ENCODE results near the gene AACS.
"Not testable (repeated sequence)": the region's sequence is repeated elsewhere in the genome, so short reads cannot be mapped to it uniquely, and the experiment has no call there.

Gene AACS

GRCh38 chr12:125088199-125088598 is 23.0 kb downstream of the AACS start:
- not testable (repeated sequence) for H3K4me3 Mint-ChIP-seq; H3K36me3 Mint-ChIP-seq (ENCODE audit: insufficient read depth); H3K4me1 Mint-ChIP-seq (ENCODE audit: low read depth in 2 of 2); H3K27ac Mint-ChIP-seq; ATAC-seq (replicated peaks); H3K9me3 Mint-ChIP-seq; DNase-seq; H3K27me3 Mint-ChIP-seq

DNA sequence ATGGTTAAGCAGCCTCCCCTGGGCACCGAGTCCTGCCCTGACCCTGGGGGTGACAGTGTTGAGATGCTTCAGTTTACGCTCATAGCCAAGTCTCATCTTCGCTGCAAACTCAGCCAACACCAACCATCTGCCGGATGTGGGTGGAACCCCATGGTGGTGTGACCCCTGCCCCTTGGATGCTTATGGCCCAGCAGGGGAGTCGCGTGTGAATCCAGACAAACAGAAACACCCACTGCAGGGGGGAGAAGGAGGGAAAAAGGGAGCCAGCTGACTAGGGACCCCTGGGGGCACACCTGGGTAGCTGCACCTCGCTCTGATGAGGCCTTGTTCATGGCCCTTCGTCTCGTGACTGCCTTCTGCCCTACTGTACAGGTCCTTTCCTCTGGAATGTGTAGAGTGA is 23.8 kb downstream of the AACS start:
- H3K9me3 Mint-ChIP-seq = no peaks in the 10 kb centered on the region
- H3K4me3 Mint-ChIP-seq = no peak overlapping the region
- no peak overlapping the region for H3K27ac Mint-ChIP-seq
- ATAC-seq (replicated peaks) (no peak), DNase-seq (no peak)
- no peaks in the 10 kb centered on the region for H3K4me1 Mint-ChIP-seq (ENCODE audit: low read depth in 2 of 2)
- H3K36me3 Mint-ChIP-seq (ENCODE audit: insufficient read depth) = peaks cover 9% of the 10 kb centered on the region
- H3K27me3 Mint-ChIP-seq = no peaks in the 10 kb centered on the region

- no peak overlapping the region for H3K27ac Mint-ChIP-seq
- DNase-seq (no peak), ATAC-seq (replicated peaks) (no peak)
- H3K4me1 Mint-ChIP-seq (ENCODE audit: low read depth in 2 of 2) = no peaks in the 10 kb centered on the region
- no peak overlapping the region for H3K4me3 Mint-ChIP-seq
- H3K36me3 Mint-ChIP-seq (ENCODE audit: insufficient read depth) = peaks cover 5% of the 10 kb centered on the region
- no peaks in the 10 kb centered on the region for H3K27me3 Mint-ChIP-seq
- H3K9me3 Mint-ChIP-seq = no peaks in the 10 kb centered on the region
Observed at GRCh38 chr12:125089626-125090025, 24.4 kb downstream of the AACS start.

GRCh38 chr12:125090437-125090836 is 25.2 kb downstream of the AACS start:
- Mint-ChIP-seq H3K36me3 (ENCODE audit: insufficient read depth) (peaks cover 2% of the 10 kb centered on the region), H3K27me3 (no peaks in the 10 kb centered on the region), H3K4me1 (ENCODE audit: low read depth in 2 of 2) (no peaks in the 10 kb centered on the region), H3K9me3 (no peaks in the 10 kb centered on the region), H3K27ac (no peak overlapping the region), H3K4me3 (no peak overlapping the region)
- DNase-seq = no peak
- no peak for ATAC-seq (replicated peaks)

DNA sequence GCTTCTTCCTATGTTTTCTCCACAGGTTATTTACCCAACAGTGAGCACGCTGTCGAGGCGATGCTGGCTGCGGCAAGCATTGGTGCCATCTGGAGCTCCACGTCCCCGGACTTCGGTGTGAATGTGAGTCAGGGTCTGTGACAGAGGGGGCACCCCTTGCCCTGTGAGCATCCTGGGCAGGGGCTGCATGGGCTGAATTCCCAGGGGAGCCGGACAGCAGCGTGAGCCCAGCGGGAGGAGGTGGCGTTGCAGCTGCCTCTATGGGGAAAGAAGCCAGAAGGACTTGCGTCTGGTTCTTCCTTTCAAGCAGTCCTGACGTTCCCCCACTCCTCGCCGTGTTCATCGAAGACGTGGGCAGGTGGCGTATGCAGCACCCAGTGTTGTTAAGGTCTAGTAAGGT is 26.2 kb downstream of the AACS start:
- DNase-seq = no peak
- Mint-ChIP-seq H3K4me1 (ENCODE audit: low read depth in 2 of 2) (peaks cover 0 to 2% of the 10 kb centered on the region in 2 donors), H3K27ac (no peak overlapping the region), H3K4me3 (no peak overlapping the region), H3K9me3 (no peaks in the 10 kb centered on the region), H3K27me3 (no peaks in the 10 kb centered on the region), H3K36me3 (ENCODE audit: insufficient read depth) (no peaks in the 10 kb centered on the region)
- no peak for ATAC-seq (replicated peaks)

GRCh38 chr12:125092108-125092871 is 27.1 kb downstream of the AACS start:
- H3K27me3 Mint-ChIP-seq = no peaks in the 10 kb centered on the region

DNA sequence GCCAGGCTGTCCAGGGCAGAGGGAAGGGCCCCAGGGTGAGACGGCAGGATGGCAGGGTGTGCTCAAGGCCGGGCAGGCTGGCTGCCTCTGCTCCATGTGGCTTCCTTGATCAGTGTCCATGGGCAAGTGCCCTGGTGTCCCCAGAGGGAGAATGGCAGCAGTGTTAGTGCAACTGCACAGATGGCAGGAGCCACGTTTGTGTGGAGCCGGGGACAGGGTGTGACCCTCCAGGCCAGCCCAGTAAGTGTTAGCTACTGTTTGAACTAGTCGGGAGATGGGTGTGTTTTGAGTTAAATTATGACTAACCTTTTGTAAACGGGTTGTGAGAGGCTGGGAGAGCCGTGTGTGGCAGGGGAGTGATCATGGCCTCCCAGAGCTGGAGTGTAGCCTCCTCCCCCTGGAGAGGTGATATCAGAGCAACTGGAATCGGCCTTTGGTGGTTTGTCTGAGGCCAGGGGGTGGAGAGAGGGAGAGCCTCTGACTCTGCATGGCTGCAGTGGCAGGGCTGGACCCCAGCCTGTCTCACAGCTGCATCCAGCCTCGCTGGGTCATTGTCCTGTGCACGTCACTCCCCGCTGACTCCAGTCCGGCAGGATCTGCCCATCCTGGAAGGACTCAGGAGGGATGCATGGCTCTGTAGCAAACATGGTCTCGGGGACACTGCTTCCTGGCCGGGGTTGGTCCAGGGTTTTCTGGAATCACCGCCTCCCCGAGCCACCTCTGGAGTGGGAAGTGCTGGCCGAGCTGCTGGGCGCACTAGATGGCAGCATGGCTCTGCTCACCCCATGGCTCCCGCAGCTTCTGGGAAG is 27.8 kb downstream of the AACS start:
- Mint-ChIP-seq H3K4me3 (no peak overlapping the region), H3K4me1 (ENCODE audit: low read depth in 2 of 2) (peaks cover 0 to 3% of the 10 kb centered on the region in 2 donors), H3K27me3 (no peaks in the 10 kb centered on the region), H3K9me3 (no peaks in the 10 kb centered on the region), H3K36me3 (ENCODE audit: insufficient read depth) (no peaks in the 10 kb centered on the region), H3K27ac (no peak overlapping the region)
- ATAC-seq (replicated peaks) = no peak
- DNase-seq = no peak

More at GRCh38 chr12:125092108-125092871, 27.1 kb downstream of the AACS start:
- no peak overlapping the region for H3K4me3 Mint-ChIP-seq
- H3K4me1 Mint-ChIP-seq (ENCODE audit: low read depth in 2 of 2) = peaks cover 0 to 2% of the 10 kb centered on the region in 2 donors
- no peaks in the 10 kb centered on the region for H3K36me3 Mint-ChIP-seq (ENCODE audit: insufficient read depth)
- ATAC-seq (replicated peaks) (no peak), DNase-seq (no peak)
- no peaks in the 10 kb centered on the region for H3K9me3 Mint-ChIP-seq
- H3K27ac Mint-ChIP-seq = no peak overlapping the region

GRCh38 chr12:125093681-125094330 is 28.6 kb downstream of the AACS start:
- no peaks in the 10 kb centered on the region for H3K36me3 Mint-ChIP-seq (ENCODE audit: insufficient read depth)
- H3K27ac Mint-ChIP-seq = no peak overlapping the region
- no peak for DNase-seq
- H3K4me3 Mint-ChIP-seq = no peak overlapping the region
- no peak for ATAC-seq (replicated peaks)
- peaks cover 2 to 3% of the 10 kb centered on the region in 2 donors for H3K4me1 Mint-ChIP-seq (ENCODE audit: low read depth in 2 of 2)
- H3K27me3 Mint-ChIP-seq = no peaks in the 10 kb centered on the region
- H3K9me3 Mint-ChIP-seq = no peaks in the 10 kb centered on the region

- H3K4me1 Mint-ChIP-seq (ENCODE audit: low read depth in 2 of 2) = peaks cover 3 to 9% of the 10 kb centered on the region in 2 donors
- H3K27ac Mint-ChIP-seq = no peak overlapping the region
- H3K9me3 Mint-ChIP-seq = no peaks in the 10 kb centered on the region
- no peak for DNase-seq
- no peak overlapping the region for H3K4me3 Mint-ChIP-seq
- no peak for ATAC-seq (replicated peaks)
- no peaks in the 10 kb centered on the region for H3K27me3 Mint-ChIP-seq
- no peaks in the 10 kb centered on the region for H3K36me3 Mint-ChIP-seq (ENCODE audit: insufficient read depth)
Observed at GRCh38 chr12:125096894-125097293, 31.7 kb downstream of the AACS start.

- no peaks in the 10 kb centered on the region for H3K9me3 Mint-ChIP-seq
- no peak overlapping the region for H3K27ac Mint-ChIP-seq
- ATAC-seq (replicated peaks) (no peak), DNase-seq (no peak)
- no peaks in the 10 kb centered on the region for H3K36me3 Mint-ChIP-seq (ENCODE audit: insufficient read depth)
- peaks cover 3 to 9% of the 10 kb centered on the region in 2 donors for H3K4me1 Mint-ChIP-seq (ENCODE audit: low read depth in 2 of 2)
- no peaks in the 10 kb centered on the region for H3K27me3 Mint-ChIP-seq
- no peak overlapping the region for H3K4me3 Mint-ChIP-seq
Observed at GRCh38 chr12:125097427-125097826, 32.2 kb downstream of the AACS start.

DNA sequence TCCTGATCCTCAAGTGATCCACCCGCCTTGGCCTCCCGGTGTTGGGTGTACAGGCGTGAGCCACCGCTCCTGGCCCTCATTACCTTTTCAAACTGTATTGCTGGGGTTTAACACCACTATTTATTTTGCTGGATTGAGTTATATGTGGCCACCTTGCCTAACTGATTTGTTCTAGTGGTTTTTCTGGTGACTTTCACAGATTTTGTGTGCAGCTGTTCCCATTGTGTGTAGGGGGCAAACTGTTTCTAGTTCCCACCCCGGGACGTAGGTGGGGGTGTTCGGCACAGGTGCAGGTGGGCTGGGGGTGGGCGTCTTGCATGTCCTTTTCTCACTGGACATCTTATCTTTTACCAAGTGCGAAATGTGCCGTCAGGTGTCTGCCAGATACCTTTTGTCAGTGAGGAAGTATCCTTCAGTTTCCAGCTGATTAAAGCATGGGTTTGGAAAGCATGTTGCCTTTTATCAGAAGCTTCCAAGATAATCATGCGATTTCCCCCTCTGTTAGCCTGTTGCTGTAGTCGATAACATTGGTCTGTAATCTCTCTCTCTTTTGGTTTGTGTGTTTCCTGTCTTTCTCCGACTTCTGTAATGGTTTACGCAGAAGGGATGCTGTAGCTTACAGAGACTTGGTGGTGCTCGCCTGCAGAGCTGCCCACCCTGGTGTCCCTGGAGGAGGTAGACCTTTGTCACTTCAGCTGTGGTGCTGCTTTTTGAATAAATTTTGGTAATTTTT is 33.6 kb downstream of the AACS start:
- no peak for DNase-seq
- Mint-ChIP-seq H3K4me1 (ENCODE audit: low read depth in 2 of 2) (peaks cover 3 to 9% of the 10 kb centered on the region in 2 donors), H3K9me3 (no peaks in the 10 kb centered on the region), H3K4me3 (no peak overlapping the region), H3K27ac (peak overlapping the region in 1 of 2 donors; percentile 74), H3K36me3 (ENCODE audit: insufficient read depth) (no peaks in the 10 kb centered on the region), H3K27me3 (no peaks in the 10 kb centered on the region)
- ATAC-seq (replicated peaks) = no peak

DNA sequence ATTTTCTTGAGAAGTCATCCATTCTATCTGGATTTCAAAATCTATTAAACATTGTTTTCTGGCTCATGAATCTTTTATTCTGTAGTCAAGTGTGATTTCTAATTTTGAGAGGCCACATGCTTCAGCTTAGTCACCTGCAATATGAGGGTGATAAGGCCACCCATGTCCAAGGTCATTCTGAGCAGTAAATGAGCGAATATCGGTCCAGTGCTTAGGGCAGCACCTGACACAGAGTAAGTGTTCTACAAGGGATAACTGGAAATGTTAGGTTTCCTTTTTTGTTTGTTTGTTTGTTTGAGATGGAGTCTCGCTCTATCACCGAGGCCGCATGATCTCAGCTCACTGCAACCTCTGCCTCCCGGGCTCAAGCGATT is 34.2 kb downstream of the AACS start:
- H3K4me1 Mint-ChIP-seq (ENCODE audit: low read depth in 2 of 2) = peaks cover 3 to 9% of the 10 kb centered on the region in 2 donors
- H3K9me3 Mint-ChIP-seq = no peaks in the 10 kb centered on the region
- no peaks in the 10 kb centered on the region for H3K27me3 Mint-ChIP-seq
- H3K36me3 Mint-ChIP-seq (ENCODE audit: insufficient read depth) = no peaks in the 10 kb centered on the region
- peak overlapping the region; percentile 16 to 74 for H3K27ac Mint-ChIP-seq
- no peak overlapping the region for H3K4me3 Mint-ChIP-seq
- ATAC-seq (replicated peaks) = no peak
- DNase-seq = no peak
